Suppressor macrophage (primary cell): ENCODE measurements around the gene ARHGAP24.
"Not testable (repeated sequence)": the region's sequence is repeated elsewhere in the genome, so short reads cannot be mapped to it uniquely, and the experiment has no call there.

Source experiments
- DNase-seq, 4 experiments: peaks; one replicate each; pipeline ENCODE4 v3.0.0-alpha.2; 2020 to 2022

Gene ARHGAP24

GRCh38 chr4:85656759-85657505 lies 182.0 kb downstream of the ARHGAP24 start:
- peak in 2 of 4 experiments; percentile 55 to 73 for DNase-seq

- no peak for DNase-seq
These were observed 184.0 kb downstream of the ARHGAP24 start for GRCh38 chr4:85658766-85659439.

- DNase-seq = peak in 2 of 4 experiments; percentile 58 to 61
These were observed 184.8 kb downstream of the ARHGAP24 start for GRCh38 chr4:85659610-85660218.

GRCh38 chr4:85666625-85667024 lies 191.7 kb downstream of the ARHGAP24 start:
- not testable (repeated sequence) for DNase-seq

DNA sequence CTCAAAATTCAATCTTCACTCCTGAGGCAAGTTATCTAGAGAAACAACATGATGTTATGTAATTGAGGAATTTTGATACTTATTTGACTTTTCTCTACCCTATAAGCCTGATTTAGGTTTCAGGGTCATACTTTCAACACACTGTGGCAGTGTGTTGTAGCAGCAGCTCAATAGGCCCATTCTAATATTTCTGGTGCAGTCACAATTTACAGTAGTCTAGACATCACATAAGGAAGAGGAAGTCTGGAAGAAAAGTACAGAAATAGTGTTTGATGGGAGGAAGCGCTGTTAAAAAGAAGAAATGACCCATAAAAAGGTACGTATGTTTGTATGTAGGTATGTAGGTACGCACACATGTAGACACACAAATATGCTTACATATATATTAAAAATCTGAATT lies 194.3 kb downstream of the ARHGAP24 start:
- peak in 3 of 4 experiments; percentile 35 to 72 (median 49) for DNase-seq

GRCh38 chr4:85669992-85670548 lies 195.1 kb downstream of the ARHGAP24 start:
- DNase-seq = no peak

- DNase-seq = no peak
These were observed 196.2 kb downstream of the ARHGAP24 start for GRCh38 chr4:85671120-85671519.

- DNase-seq = peak in 3 of 4 experiments; percentile 12 to 48 (median 16)
These were observed 197.2 kb downstream of the ARHGAP24 start for GRCh38 chr4:85672116-85672515.

DNA sequence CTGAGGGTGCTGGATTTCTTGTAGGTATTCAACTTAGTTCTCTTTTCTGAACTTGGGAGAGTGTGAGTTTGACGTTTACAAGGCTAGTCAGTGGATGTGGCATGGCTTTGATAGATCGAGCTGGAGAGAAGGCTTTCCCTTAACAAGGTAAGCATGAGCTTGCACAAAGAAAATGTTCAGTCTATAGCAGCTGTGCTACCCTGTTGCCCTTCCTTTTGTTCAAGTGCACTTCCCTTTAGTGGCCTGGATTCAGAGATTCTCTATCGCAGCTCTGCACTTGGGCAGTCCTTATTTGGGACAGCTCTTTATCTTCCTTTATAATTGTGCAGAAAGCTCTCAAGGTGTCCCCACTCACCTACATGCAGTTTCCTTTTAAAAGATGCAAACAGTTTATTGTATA lies 198.0 kb downstream of the ARHGAP24 start:
- peak in 3 of 4 experiments; percentile 29 to 44 (median 30) for DNase-seq

GRCh38 chr4:85673540-85673939 lies 198.6 kb downstream of the ARHGAP24 start:
- DNase-seq = no peak

- DNase-seq = no peak
These were observed 200.4 kb downstream of the ARHGAP24 start for GRCh38 chr4:85675076-85676049.

DNA sequence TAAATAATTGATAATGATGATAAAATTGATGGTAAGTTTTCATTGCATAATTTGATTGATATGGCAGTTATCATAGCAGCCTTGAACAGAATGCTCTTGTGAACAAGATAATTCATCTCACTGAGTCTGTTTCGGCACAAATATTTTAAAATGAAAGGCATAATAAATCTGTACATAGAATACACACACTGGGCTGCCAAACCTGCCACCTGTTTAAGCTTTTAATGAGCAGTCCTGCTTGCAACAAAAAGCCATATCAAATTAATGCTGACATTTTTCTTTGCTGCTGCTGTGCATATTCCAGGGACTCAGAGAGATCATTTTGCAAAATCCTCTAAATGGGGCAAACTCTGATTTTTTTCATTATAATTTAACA lies 201.1 kb downstream of the ARHGAP24 start:
- DNase-seq = no peak

GRCh38 chr4:85676850-85677590 lies 202.1 kb downstream of the ARHGAP24 start:
- no peak for DNase-seq

GRCh38 chr4:85681221-85681657 lies 206.3 kb downstream of the ARHGAP24 start:
- peak; percentile 84 to 97 (median 92) for DNase-seq

GRCh38 chr4:85681921-85682320 lies 207.0 kb downstream of the ARHGAP24 start:
- DNase-seq = no peak

- DNase-seq = no peak
These were observed 207.4 kb downstream of the ARHGAP24 start for GRCh38 chr4:85682391-85682790.

DNA sequence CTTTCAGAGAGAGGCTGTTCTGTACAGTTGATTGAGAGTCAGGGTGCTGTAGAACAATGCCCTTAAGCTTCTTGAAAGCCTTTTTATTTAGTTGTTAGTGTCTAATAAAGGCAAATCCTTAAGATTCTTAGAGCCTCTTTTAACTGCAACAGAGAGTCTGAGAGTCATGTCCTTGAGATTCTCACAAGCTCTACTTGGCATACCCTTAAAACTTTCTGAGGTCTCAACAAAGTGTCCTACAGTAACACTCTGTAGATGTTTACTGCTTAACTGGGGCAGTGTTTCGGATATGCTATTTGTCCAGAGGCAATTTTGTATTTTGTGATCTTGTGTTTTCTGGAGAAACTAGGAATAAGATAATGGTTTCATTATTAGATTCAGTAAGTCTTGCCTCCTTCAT lies 209.7 kb downstream of the ARHGAP24 start:
- DNase-seq = no peak

- DNase-seq = no peak
These were observed 211.4 kb downstream of the ARHGAP24 start for GRCh38 chr4:85686398-85686797.

DNA sequence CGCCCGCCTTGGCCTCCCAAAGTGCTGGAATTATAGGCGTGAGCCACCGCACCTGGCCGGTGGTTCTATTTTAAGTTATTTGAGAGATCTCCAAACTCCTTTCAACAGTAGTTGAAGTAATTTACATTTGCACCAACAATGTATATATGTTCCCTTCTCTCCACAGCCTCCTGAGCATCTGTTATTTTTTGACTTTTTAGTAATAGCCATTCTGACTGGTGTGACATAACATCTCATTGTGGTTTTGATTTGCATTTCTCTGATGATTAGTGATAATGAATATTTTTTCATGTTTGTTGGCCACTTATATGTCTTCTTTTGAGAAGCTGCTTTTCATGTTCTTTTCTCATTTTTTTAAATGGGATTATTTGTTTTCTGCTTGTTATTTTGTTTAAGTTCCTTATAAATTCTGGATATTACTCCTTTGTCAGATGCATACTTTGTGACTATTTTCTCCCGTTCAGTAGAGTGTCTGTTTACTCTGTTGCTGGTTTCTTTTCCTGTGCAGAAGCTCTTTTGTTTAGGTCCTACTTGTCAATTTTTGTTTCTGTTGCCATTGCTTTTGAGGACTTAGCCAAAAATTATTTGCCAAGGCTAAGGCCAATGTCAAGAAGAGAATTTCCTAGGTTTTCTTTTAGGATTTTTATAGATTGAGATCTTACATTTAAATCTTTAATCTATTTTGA lies 213.2 kb downstream of the ARHGAP24 start:
- DNase-seq = no peak

DNA sequence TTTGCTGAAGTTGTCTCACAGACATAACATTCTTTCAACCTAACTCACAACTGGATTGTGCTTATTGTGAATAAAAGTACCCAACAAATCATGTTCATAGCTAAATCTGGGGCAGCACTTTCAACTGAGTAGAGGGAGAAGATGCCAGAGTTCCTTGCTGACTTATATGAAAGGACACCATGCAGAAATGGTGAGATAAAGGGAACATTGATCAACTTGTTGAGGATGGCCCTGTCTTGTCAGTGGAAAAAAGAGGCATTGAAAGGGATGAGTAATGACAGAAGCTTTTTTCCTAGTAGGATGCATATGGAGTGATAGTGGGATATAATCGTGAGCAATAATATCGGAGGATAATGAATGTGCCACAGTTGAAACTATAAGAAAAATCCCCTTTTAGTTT lies 221.7 kb downstream of the ARHGAP24 start:
- no peak for DNase-seq

DNA sequence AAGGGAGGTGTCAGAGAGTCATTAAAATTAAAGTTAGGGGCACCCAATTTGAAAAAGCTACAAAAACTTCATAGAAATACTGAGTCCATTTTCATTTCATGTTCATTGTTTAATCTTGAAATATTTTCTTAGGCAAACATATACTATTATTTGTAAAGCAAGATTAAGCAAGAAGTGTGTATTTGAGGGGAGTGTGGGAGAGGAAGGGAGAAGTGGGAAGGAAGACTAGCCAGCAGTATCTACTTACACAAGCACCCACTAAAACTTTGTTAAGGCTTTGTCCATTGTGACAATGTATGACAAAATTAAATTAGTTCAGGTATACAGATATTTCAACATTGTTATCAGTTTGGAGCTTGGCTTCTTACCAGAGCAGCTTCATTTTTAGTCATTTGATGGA lies 222.9 kb downstream of the ARHGAP24 start:
- DNase-seq = peak in 3 of 4 experiments; percentile 33 to 62 (median 61)
